Chondrocyte (in vitro differentiated cells): ENCODE results near the gene COX5B. TPM values are rescaled to one million over a fixed set of nuclear protein-coding genes. Genes with fewer than 3 reads are reported as not detected.
"Not testable (repeated sequence)": the region's sequence is repeated elsewhere in the genome, so short reads cannot be mapped to it uniquely, and the experiment has no call there.

Experiments used
- DNase-seq: peaks from one replicate; pipeline ENCODE4 v3.0.0; 2021; ENCODE audit warnings: mixed read lengths, low spot score
- H3K27ac Mint-ChIP-seq: one replicate; pipeline ENCODE4 v1.8.0; 2021; ENCODE audit warnings: mild to moderate bottlenecking, moderate library complexity, mixed read lengths; ENCODE audit not compliant: unreplicated experiment
- H3K27me3 Mint-ChIP-seq: 2 replicates; pipeline ENCODE4 v1.8.0; 2021; ENCODE audit warnings: low read depth, mixed read lengths
- H3K36me3 Mint-ChIP-seq: 2 replicates; pipeline ENCODE4 v1.8.0; 2021; ENCODE audit warnings: low read depth, mixed read lengths
- H3K4me1 Mint-ChIP-seq: 2 replicates; pipeline ENCODE4 v1.8.0; 2021; ENCODE audit warnings: low read depth, mild to moderate bottlenecking, mixed read lengths
- H3K4me3 Mint-ChIP-seq: one replicate; pipeline ENCODE4 v1.8.0; 2021; ENCODE audit warnings: mild to moderate bottlenecking, moderate library complexity, mixed read lengths; ENCODE audit not compliant: unreplicated experiment
- H3K9me3 Mint-ChIP-seq: 2 replicates; pipeline ENCODE4 v1.8.0; 2021; ENCODE audit warnings: low read depth, mixed read lengths
- total RNA-seq: library from RNA; stranded (reverse); gene quantifications from 3 replicates; pipeline ENCODE4 v1.2.1, GENCODE V29; 2021
- TF ChIP-seq, protein P1 (sequence below): fragments of 200-600 bp; sonication (generic); IDR thresholded peaks from 2 replicates; pipeline ENCODE4 v1.5.0; 2021; ENCODE audit warnings: antibody characterized with exemption, mild to moderate bottlenecking, moderate library complexity

Gene COX5B
- total RNA-seq, 1 donor from 2014 or later, result 147 TPM

- no peak for DNase-seq
- Mint-ChIP-seq H3K4me3 (no peak overlapping the region), H3K36me3 (no peaks in the 10 kb centered on the region), H3K27ac (no peak overlapping the region), H3K9me3 (no peaks in the 10 kb centered on the region), H3K27me3 (no peaks in the 10 kb centered on the region), H3K4me1 (peaks cover 6% of the 10 kb centered on the region)
- TF ChIP-seq, protein P1, sequence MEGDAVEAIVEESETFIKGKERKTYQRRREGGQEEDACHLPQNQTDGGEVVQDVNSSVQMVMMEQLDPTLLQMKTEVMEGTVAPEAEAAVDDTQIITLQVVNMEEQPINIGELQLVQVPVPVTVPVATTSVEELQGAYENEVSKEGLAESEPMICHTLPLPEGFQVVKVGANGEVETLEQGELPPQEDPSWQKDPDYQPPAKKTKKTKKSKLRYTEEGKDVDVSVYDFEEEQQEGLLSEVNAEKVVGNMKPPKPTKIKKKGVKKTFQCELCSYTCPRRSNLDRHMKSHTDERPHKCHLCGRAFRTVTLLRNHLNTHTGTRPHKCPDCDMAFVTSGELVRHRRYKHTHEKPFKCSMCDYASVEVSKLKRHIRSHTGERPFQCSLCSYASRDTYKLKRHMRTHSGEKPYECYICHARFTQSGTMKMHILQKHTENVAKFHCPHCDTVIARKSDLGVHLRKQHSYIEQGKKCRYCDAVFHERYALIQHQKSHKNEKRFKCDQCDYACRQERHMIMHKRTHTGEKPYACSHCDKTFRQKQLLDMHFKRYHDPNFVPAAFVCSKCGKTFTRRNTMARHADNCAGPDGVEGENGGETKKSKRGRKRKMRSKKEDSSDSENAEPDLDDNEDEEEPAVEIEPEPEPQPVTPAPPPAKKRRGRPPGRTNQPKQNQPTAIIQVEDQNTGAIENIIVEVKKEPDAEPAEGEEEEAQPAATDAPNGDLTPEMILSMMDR, result no peak
Observed at GRCh38 chr2:97617911-97618310, 28.0 kb upstream of the COX5B start.

GRCh38 chr2:97618939-97619827, 26.7 kb upstream of the COX5B start:
- H3K4me3 Mint-ChIP-seq, DNase-seq, H3K27me3 Mint-ChIP-seq, H3K9me3 Mint-ChIP-seq, H3K27ac Mint-ChIP-seq, H3K4me1 Mint-ChIP-seq, H3K36me3 Mint-ChIP-seq: not testable (repeated sequence)
- TF ChIP-seq, protein P1, result peak; percentile 27

GRCh38 chr2:97620492-97620891, 25.4 kb upstream of the COX5B start:
- not testable (repeated sequence) for DNase-seq, H3K27ac Mint-ChIP-seq, H3K9me3 Mint-ChIP-seq, H3K4me3 Mint-ChIP-seq, H3K36me3 Mint-ChIP-seq, H3K4me1 Mint-ChIP-seq, H3K27me3 Mint-ChIP-seq

DNA sequence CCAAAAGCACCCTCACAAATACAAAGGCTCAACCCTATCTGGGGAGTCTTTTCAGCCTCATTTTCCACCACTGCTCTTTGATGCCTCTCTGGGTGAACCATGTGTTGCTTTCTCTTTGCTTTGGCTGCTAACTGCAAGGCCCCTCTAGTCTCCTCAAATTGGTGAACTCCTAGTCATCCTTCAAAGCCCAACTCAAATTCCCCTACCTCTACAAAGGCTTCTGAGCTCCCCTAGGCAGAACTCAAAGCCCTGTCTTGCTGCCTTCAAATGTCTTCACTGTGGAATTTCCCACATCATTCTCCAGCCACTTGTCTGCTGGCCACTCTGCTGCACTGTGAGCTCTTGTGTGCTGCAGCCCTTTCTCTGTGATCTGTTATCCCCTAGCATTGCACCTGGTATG, 22.9 kb upstream of the COX5B start:
- not testable (repeated sequence) for H3K9me3 Mint-ChIP-seq, H3K27ac Mint-ChIP-seq, H3K4me3 Mint-ChIP-seq, DNase-seq, H3K27me3 Mint-ChIP-seq, H3K36me3 Mint-ChIP-seq
- peaks cover 15% of the 10 kb centered on the region for H3K4me1 Mint-ChIP-seq

- H3K36me3 Mint-ChIP-seq, DNase-seq, H3K4me1 Mint-ChIP-seq, H3K9me3 Mint-ChIP-seq, H3K4me3 Mint-ChIP-seq, H3K27ac Mint-ChIP-seq, H3K27me3 Mint-ChIP-seq: not testable (repeated sequence)
Observed at GRCh38 chr2:97625354-97626048, 20.4 kb upstream of the COX5B start.

- not testable (repeated sequence) for H3K4me3 Mint-ChIP-seq, DNase-seq, H3K9me3 Mint-ChIP-seq, H3K36me3 Mint-ChIP-seq, H3K4me1 Mint-ChIP-seq, H3K27me3 Mint-ChIP-seq
- peak overlapping the region; percentile 74 for H3K27ac Mint-ChIP-seq
Observed at GRCh38 chr2:97626049-97626430, 19.8 kb upstream of the COX5B start.

GRCh38 chr2:97644023-97644717, 1.7 kb upstream of the COX5B start:
- Mint-ChIP-seq H3K9me3 (no peaks in the 10 kb centered on the region), H3K27me3 (peaks cover 3% of the 10 kb centered on the region), H3K27ac (no peak overlapping the region), H3K4me3 (no peak overlapping the region), H3K36me3 (peaks cover 13% of the 10 kb centered on the region), H3K4me1 (peaks cover 17% of the 10 kb centered on the region)
- DNase-seq, result no peak
- TF ChIP-seq, protein P1, result no peak
